Measurements from ENCODE around the gene HOTAIR. TPM values are rescaled to one million over a fixed set of nuclear protein-coding genes. Genes with fewer than 3 reads are reported as not detected.

Gene HOTAIR
- not detected for total RNA-seq

DNA sequence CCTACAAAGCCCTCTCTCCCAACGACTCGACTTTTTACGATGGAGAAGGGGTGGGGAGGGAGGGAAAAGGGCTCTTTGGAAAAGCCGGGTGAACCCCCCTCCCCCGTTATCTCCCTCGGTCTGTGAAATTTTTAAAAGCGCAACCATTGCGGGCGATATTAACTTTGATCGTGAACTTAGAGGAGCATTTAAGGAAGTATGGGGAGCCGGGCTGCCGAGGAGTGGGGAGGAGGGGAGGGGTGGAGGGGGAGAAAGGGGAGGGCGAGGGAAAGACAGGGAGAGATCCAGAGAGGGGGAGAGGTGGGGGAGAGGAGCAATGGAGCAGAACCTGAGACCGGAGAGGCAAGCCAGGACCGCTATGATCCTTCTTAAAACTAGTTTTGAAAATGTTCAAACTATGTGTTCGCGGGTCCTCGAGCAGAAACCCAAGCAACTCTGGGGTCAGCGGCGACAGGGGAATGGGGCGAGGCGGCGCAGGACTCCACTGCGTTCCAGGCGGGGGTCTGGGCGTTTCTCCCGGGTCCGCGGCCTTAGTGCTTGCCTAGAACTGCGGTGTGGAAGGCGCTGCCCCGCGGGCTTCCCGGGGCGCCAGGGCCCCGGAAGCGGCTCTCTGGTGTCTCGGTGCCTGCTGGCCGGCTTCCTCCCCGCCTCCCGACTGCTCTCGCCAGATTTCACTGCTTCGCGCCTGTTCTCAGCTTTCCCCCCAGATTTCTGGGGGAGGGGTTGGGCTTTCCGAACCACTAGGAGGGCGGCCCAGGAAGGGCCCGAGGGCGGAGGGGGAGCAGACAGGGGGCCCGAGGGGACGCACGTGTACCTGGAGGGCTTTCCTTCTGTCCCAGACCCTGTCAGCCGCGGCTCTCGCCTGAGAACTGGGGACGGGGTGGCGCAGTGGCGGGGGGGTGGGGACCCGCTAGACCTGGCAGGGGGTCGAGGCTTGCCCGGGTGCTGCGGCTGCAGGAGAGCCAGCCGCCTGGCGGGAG lies at the start of gene HOTAIR:
Gene HOTAIR (minus strand): TSS at position 871 of the 980 bp plus-strand sequence.
- CTCF ChIA-PET, result no interaction called here
- H3K9me3 Mint-ChIP-seq (ENCODE audit: insufficient read depth), result no peaks in the 10 kb centered on the region
- POLR2A ChIA-PET, result no interaction called here
- peak within 1 kb of the TSS; percentile 60 for H3K27ac Mint-ChIP-seq
- peak within 1 kb of the TSS; percentile 40 for H3K4me3 Mint-ChIP-seq
- H3K4me1 Mint-ChIP-seq (ENCODE audit: low read depth), result peaks cover 17% of the 10 kb centered on the region
- ATAC-seq (peak; percentile 42), DNase-seq (no peak)
- H3K36me3 Mint-ChIP-seq (ENCODE audit: low read depth), result peaks cover 9% of the 10 kb centered on the region
- H3K27me3 Mint-ChIP-seq (ENCODE audit: low read depth), result peaks cover 89% of the 10 kb centered on the region

DNA sequence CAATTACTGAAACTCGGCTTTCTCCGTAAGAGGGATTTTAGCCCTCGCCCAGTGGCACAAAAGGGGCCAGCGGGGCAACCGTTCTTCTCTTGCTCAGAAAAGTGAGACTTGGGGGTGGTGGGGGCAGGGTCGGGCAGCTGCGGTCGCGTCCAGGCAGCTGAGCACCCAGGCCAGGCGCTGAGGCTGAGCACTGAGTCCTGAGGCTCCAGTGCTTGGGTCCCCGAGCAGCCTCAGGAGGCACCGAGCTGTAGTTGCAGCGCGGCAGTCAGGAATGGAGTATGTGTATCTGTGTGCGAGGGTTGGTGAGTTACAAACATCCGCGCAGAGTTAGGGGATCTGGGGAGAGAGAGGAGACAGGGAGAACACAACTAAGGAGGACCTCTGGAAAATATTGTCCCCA lies 49.4 kb upstream of the HOTAIR start:
- POLR2A ChIA-PET, result no interaction called here
- no peak overlapping the region for H3K4me3 Mint-ChIP-seq

DNA sequence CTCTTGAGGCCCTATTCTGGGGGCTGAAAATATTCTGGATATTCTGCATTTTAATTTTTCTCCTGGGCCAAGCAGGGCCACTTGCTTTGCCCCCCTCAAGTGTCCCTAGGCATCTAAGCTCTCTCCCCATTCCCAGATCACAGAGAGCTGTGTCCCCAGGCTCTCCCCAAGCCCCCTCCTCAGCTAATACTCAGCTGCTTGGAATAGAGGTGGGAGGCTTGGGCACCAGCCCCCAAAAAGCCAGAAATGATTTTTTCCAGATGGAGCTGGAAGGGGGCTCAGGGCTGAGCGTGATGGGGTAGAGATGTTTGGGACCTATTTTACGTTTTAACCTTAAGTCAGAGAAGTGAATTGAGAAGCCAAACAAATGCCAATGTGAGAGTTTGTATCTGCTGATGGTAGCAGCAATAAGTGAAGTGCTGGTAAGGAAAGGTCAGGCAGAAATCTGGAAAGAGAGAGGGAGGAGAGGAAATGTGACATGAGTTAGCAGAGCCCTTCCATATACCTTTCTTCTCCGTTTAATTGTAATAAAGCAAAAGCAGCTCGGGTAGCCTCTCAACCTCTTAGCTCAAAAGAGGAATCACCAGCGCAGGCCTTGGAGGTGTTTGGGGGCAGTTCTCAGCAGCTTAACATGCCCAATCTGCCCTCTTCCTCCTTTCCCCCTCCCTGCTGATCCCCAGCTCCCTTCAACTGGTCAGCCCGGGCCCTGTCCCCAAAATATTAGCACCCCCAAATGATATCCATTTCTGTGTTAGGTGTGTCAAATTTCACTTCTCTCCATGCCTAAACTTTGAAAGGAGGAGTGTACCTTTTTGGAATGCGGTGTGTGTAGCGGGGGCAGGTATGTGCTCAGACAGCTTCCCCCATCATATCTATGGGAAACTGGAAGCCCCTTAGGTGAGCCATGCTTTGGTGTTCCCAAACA lies 48.5 kb upstream of the HOTAIR start:
- ChIA-PET POLR2A (no interaction called here), CTCF (interaction anchor here (0.7 to 12.9 kb wide), 9 partner anchors 10 to 276 kb away, joined by 3 to 248 read pairs (median 8); partner anchors contain the start of genes HOXC5 and SMUG1)
- ATAC-seq, result no peak

More for the DNA sequence above, 49.4 kb upstream of the HOTAIR start:
- CTCF ChIA-PET, result interaction anchor here (1.2 to 12.9 kb wide), 9 partner anchors 9 to 191 kb away, joined by 3 to 248 read pairs (median 8); partner anchors contain the start of genes HOXC5 and SMUG1
- H3K9me3 Mint-ChIP-seq (ENCODE audit: insufficient read depth), result no peaks in the 10 kb centered on the region
- no peaks in the 10 kb centered on the region for H3K36me3 Mint-ChIP-seq (ENCODE audit: low read depth)
- H3K4me1 Mint-ChIP-seq (ENCODE audit: low read depth), result peaks cover 20% of the 10 kb centered on the region
- DNase-seq (no peak), ATAC-seq (no peak)
- peaks cover 83% of the 10 kb centered on the region for H3K27me3 Mint-ChIP-seq (ENCODE audit: low read depth)
- H3K27ac Mint-ChIP-seq, result no peak overlapping the region

GRCh38 chr12:54021432-54022013 lies 46.8 kb upstream of the HOTAIR start:
- no peak overlapping the region for H3K4me3 Mint-ChIP-seq
- peaks cover 25% of the 10 kb centered on the region for H3K4me1 Mint-ChIP-seq (ENCODE audit: low read depth)
- H3K9me3 Mint-ChIP-seq (ENCODE audit: insufficient read depth), result no peaks in the 10 kb centered on the region
- H3K36me3 Mint-ChIP-seq (ENCODE audit: low read depth), result no peaks in the 10 kb centered on the region
- ATAC-seq, result no peak
- DNase-seq, result no peak
- H3K27ac Mint-ChIP-seq, result no peak overlapping the region
- ChIA-PET POLR2A (no interaction called here), CTCF (interaction anchor here (0.8 to 12.9 kb wide), 6 partner anchors 11 to 193 kb away, joined by 3 to 248 read pairs (median 14); partner anchors contain the start of genes HOXC5 and SMUG1)
- H3K27me3 Mint-ChIP-seq (ENCODE audit: low read depth), result peaks cover 75% of the 10 kb centered on the region

More for the DNA sequence above, 48.5 kb upstream of the HOTAIR start:
- peaks cover 24% of the 10 kb centered on the region for H3K4me1 Mint-ChIP-seq (ENCODE audit: low read depth)
- H3K9me3 Mint-ChIP-seq (ENCODE audit: insufficient read depth), result no peaks in the 10 kb centered on the region
- no peaks in the 10 kb centered on the region for H3K36me3 Mint-ChIP-seq (ENCODE audit: low read depth)
- H3K27ac Mint-ChIP-seq, result no peak overlapping the region
- H3K4me3 Mint-ChIP-seq, result no peak overlapping the region
- H3K27me3 Mint-ChIP-seq (ENCODE audit: low read depth), result peaks cover 79% of the 10 kb centered on the region
- no peak for DNase-seq

DNA sequence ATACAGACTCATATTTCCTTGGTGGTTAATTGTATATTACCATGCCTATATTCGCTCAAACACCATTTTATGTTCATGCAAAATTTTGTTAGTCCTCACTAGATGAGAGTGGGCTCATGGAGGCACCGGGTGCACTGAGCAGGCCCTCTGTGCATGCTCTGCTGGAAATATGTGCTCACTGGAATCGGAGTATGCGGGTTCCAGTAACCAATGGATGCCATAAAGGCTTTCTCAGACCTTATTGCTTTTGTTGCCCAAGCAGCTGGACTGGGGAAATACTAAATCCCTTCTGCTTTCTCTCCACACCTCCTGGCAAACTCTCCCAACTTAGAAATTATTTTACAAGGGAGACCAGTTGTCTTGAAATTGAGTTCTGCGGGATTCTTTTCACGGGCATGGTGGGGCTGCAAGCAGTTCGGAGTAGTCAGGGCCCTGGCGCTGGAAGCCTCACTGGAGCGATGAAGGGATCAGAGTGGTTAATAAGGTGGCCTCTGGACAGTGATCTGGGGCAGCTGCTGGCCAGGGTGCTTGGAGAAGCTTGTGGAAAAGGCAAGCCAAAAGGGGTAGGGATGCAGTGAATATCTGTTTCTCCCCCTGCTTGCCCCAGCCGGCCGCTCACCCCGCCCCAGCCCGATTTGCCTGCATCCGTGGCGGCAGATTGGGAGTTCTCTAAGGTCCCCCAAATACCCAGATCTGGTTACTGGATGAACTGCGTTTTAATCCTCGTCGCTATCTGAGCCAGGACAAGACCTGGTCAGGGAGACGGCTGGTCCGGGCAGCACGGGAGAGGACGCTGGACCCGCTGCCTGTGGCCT lies 46.0 kb upstream of the HOTAIR start:
- Mint-ChIP-seq H3K9me3 (ENCODE audit: insufficient read depth) (no peaks in the 10 kb centered on the region), H3K27me3 (ENCODE audit: low read depth) (peaks cover 75% of the 10 kb centered on the region), H3K36me3 (ENCODE audit: low read depth) (no peaks in the 10 kb centered on the region), H3K4me1 (ENCODE audit: low read depth) (peaks cover 22% of the 10 kb centered on the region), H3K4me3 (no peak overlapping the region), H3K27ac (no peak overlapping the region)
- ATAC-seq (no peak), DNase-seq (no peak)
- CTCF ChIA-PET, result interaction anchor here (1.4 to 3.9 kb wide), 3 partner anchors 12 to 187 kb away, joined by 5 to 19 read pairs (median 7); partner anchors contain the start of gene HOXC5
- POLR2A ChIA-PET, result no interaction called here

- Mint-ChIP-seq H3K27me3 (ENCODE audit: low read depth) (peaks cover 76% of the 10 kb centered on the region), H3K4me3 (no peak overlapping the region), H3K9me3 (ENCODE audit: insufficient read depth) (no peaks in the 10 kb centered on the region), H3K27ac (no peak overlapping the region), H3K4me1 (ENCODE audit: low read depth) (peaks cover 23% of the 10 kb centered on the region), H3K36me3 (ENCODE audit: low read depth) (no peaks in the 10 kb centered on the region)
- POLR2A ChIA-PET, result no interaction called here
- CTCF ChIA-PET, result interaction anchor here (1.4 to 1.6 kb wide), 2 partner anchors 12 to 188 kb away, joined by 5 to 7 read pairs; partner anchors contain the start of gene HOXC5
- DNase-seq (no peak), ATAC-seq (no peak)
Measured at GRCh38 chr12:54019924-54020590, 45.3 kb upstream of the HOTAIR start.

DNA sequence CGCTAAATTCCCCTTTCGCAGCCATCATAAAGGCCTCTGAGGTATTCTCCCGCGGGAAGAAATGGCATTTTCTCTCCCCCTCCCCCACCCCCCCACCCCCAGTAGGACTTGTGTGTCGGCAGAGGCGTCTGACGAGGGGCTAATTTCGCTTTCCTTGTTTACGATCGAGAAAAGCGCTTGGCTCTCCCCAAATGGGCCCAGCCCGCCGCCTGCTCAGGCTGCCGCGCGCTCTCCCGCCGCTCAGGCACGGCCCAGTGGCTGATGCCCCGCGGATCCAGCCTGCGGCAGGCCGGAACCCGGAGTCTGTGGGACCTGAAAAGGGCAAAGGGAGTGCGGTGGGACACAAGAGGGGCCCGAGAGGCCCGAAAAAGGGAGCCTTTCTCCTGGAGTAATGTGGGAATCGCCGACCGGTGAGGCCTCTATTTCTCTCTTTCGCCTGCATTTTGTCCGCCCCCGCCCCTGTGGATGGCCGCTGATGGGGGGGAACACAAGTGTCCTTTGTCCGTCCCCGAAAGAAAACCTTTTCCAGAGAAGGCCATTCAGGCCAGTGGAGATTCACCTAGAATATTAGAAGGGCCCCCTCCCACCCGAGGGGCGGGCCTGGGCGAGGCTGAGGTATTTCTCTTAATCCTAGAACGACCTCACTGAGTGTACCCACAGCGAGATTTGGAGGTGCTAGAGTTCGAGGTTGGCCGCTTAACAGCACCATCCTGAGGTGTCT lies 44.5 kb upstream of the HOTAIR start:
- Mint-ChIP-seq H3K27me3 (ENCODE audit: low read depth) (peaks cover 80% of the 10 kb centered on the region), H3K4me3 (no peak overlapping the region), H3K36me3 (ENCODE audit: low read depth) (no peaks in the 10 kb centered on the region), H3K27ac (no peak overlapping the region), H3K9me3 (ENCODE audit: insufficient read depth) (no peaks in the 10 kb centered on the region), H3K4me1 (ENCODE audit: low read depth) (peaks cover 27% of the 10 kb centered on the region)
- ChIA-PET CTCF (interaction anchor here (1.6 kb wide), 1 partner anchor 13 kb away, joined by 5 read pairs; the partner anchor contains the start of gene HOXC5), POLR2A (no interaction called here)
- DNase-seq (no peak), ATAC-seq (no peak)

- Mint-ChIP-seq H3K36me3 (ENCODE audit: low read depth) (no peaks in the 10 kb centered on the region), H3K27ac (peak overlapping the region; percentile 6), H3K9me3 (ENCODE audit: insufficient read depth) (no peaks in the 10 kb centered on the region), H3K27me3 (ENCODE audit: low read depth) (peaks cover 80% of the 10 kb centered on the region), H3K4me3 (peak overlapping the region; percentile 80), H3K4me1 (ENCODE audit: low read depth) (peaks cover 27% of the 10 kb centered on the region)
- DNase-seq, result no peak
- ChIA-PET CTCF (interaction anchor here (1.2 kb wide), 1 partner anchor 172 kb away, joined by 5 read pairs; no protein-coding TSS in a partner anchor), POLR2A (no interaction called here)
- no peak for ATAC-seq
Measured at GRCh38 chr12:54018468-54018984, 43.8 kb upstream of the HOTAIR start.

GRCh38 chr12:54017878-54018467 lies 43.2 kb upstream of the HOTAIR start:
- ATAC-seq (peak; percentile 91), DNase-seq (peak; percentile 83)
- peaks cover 80% of the 10 kb centered on the region for H3K27me3 Mint-ChIP-seq (ENCODE audit: low read depth)
- POLR2A ChIA-PET, result interaction anchor here (1.1 kb wide), 1 partner anchor 9 kb away, joined by 6 read pairs; no protein-coding TSS in a partner anchor
- no peaks in the 10 kb centered on the region for H3K36me3 Mint-ChIP-seq (ENCODE audit: low read depth)
- H3K9me3 Mint-ChIP-seq (ENCODE audit: insufficient read depth), result no peaks in the 10 kb centered on the region
- CTCF ChIA-PET, result interaction anchor here (0.5 to 3.1 kb wide), 14 partner anchors 9 to 225 kb away, joined by 3 to 16 read pairs (median 4); partner anchors contain the start of genes HOXC5, HOXC8 and HOXC9
- peaks cover 27% of the 10 kb centered on the region for H3K4me1 Mint-ChIP-seq (ENCODE audit: low read depth)
- peak overlapping the region; percentile 46 for H3K27ac Mint-ChIP-seq
- H3K4me3 Mint-ChIP-seq, result peak overlapping the region; percentile 80
